GM12892 (cell line): ENCODE results near the gene KRTAP3-2.

Experiments
- POLR2A ChIP-seq: IDR thresholded peaks from 2 replicates; pipeline ENCODE4 v1.6.1; 2011; ENCODE audit warnings: low read depth, low read length, control low read depth
- POLR2AphosphoS5 ChIP-seq: IDR thresholded peaks from 2 replicates; pipeline ENCODE4 v1.6.1; 2011; ENCODE audit warnings: low read depth, low read length, control low read depth

DNA sequence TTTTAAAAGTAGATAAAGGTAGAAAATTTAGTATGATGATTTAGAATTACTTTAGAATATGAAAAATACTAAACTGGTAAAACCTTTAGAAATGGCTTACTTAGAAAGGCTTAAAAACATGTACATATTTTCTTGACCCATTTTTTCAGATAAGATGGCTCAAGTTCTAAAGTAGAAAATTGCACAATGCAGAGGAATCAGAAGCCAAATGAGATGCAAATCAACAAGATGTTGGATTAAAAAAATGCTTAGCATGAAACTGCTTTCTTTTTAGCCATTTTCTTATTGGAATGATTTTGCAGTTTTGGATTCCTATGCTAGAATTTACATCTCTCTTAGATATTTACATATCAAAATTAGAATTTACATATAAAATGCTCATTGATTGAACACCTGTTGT is 10.7 kb upstream of the KRTAP3-2 start:
- TF ChIP-seq POLR2AphosphoS5 (no peak), POLR2A (no peak)
